HepG2 (cell line): ENCODE measurements around the gene NRBP1. TPM values are rescaled to one million over a fixed set of nuclear protein-coding genes. Genes with fewer than 3 reads are reported as not detected.

ENCODE experiments used
- ATF7 ChIP-seq, 2 experiments: fragments of 450-650 bp in 1 of 2; sonication (generic) in 1 of 2; formaldehyde crosslinking in 1 of 2; IDR thresholded peaks; 2 replicates each; pipeline versions ENCODE4 v1.4.0 to v1.6.1; 2016 to 2020; ENCODE audit warnings: antibody characterized with exemption in 1 of 2, mild to moderate bottlenecking in 1 of 2, missing genetic modification reagents in 1 of 2
- E2F5 ChIP-seq: sonication (generic); formaldehyde crosslinking; conservative IDR thresholded peaks from 2 replicates; pipeline ENCODE4 v1.4.0; 2020; ENCODE audit warnings: missing genetic modification reagents
- MLLT10 ChIP-seq: sonication (generic); formaldehyde crosslinking; IDR thresholded peaks from 2 replicates; pipeline ENCODE4 v1.4.0; 2020; ENCODE audit warnings: missing genetic modification reagents
- NFKB2 ChIP-seq: sonication (generic); formaldehyde crosslinking; IDR thresholded peaks from 2 replicates; pipeline ENCODE4 v1.4.0; 2020; ENCODE audit warnings: missing genetic modification reagents, borderline replicate concordance
- PAF1 ChIP-seq: IDR thresholded peaks from 2 replicates; pipeline ENCODE4 v1.6.1; 2016; ENCODE audit warnings: missing genetic modification reagents, missing compliant biosample characterization
- RARA ChIP-seq: IDR thresholded peaks from 2 replicates; pipeline ENCODE4 v1.6.1; 2016; ENCODE audit warnings: missing genetic modification reagents, missing compliant biosample characterization
- REXO4 ChIP-seq: sonication (generic); formaldehyde crosslinking; IDR thresholded peaks from 2 replicates; pipeline ENCODE4 v1.8.0; 2022; ENCODE audit warnings: missing genetic modification reagents, mild to moderate bottlenecking, borderline replicate concordance
- SAP130 ChIP-seq: IDR thresholded peaks from 2 replicates; pipeline ENCODE4 v1.6.1; 2016; ENCODE audit warnings: low read depth
- SKIL ChIP-seq: sonication (generic); formaldehyde crosslinking; IDR thresholded peaks from 2 replicates; pipeline ENCODE4 v1.8.0; 2022; ENCODE audit warnings: missing genetic modification reagents, mild to moderate bottlenecking, moderate library complexity, borderline replicate concordance
- SMC3 ChIP-seq: IDR thresholded peaks from 2 replicates; pipeline ENCODE4 v1.6.1; 2011; ENCODE audit warnings: low read length, improper control_type of control experiment
- TRIM22 ChIP-seq: fragments of 450-650 bp; IDR thresholded peaks from 2 replicates; pipeline ENCODE4 v1.6.1; 2017
- TSC22D2 ChIP-seq: sonication (generic); formaldehyde crosslinking; IDR thresholded peaks from 2 replicates; pipeline ENCODE4 v1.5.1; 2020; ENCODE audit warnings: missing genetic modification reagents, mild to moderate bottlenecking, borderline replicate concordance
- ZBTB14 ChIP-seq: sonication (generic); formaldehyde crosslinking; IDR thresholded peaks from 2 replicates; pipeline ENCODE4 v1.4.0; 2020; ENCODE audit warnings: missing genetic modification reagents
- ZBTB43 ChIP-seq: sonication (generic); formaldehyde crosslinking; conservative IDR thresholded peaks from 2 replicates; pipeline ENCODE4 v1.4.0; 2020; ENCODE audit warnings: missing genetic modification reagents
- ZEB1 ChIP-seq: IDR thresholded peaks from 2 replicates; pipeline ENCODE4 v1.6.1; 2012; ENCODE audit warnings: mild to moderate bottlenecking, low read depth, inconsistent platforms; ENCODE audit not compliant: insufficient replicate concordance
- ZNF362 ChIP-seq: sonication (generic); formaldehyde crosslinking; IDR thresholded peaks from 2 replicates; pipeline ENCODE4 v1.4.0; 2020; ENCODE audit warnings: missing genetic modification reagents, mild to moderate bottlenecking, borderline replicate concordance
- ZNF382 ChIP-seq: sonication (generic); formaldehyde crosslinking; IDR thresholded peaks from 2 replicates; pipeline ENCODE4 v1.5.0; 2020; ENCODE audit warnings: missing genetic modification reagents, mild to moderate bottlenecking, borderline replicate concordance
- ZNF709 ChIP-seq: sonication (generic); formaldehyde crosslinking; IDR thresholded peaks from 2 replicates; pipeline ENCODE4 v1.5.0; 2020; ENCODE audit warnings: mild to moderate bottlenecking, missing genetic modification reagents
- ZNF746 ChIP-seq: sonication (generic); formaldehyde crosslinking; IDR thresholded peaks from 2 replicates; pipeline ENCODE4 v1.8.0; 2022; ENCODE audit warnings: mild to moderate bottlenecking, missing genetic modification reagents
- ZNF841 ChIP-seq: sonication (generic); formaldehyde crosslinking; IDR thresholded peaks from 2 replicates; pipeline ENCODE4 v1.8.1; 2023; ENCODE audit warnings: missing genetic modification reagents, borderline replicate concordance
- polyA plus RNA-seq, 8 experiments: library from polyadenylated mRNA; depleted of rRNA in 3 of 8; stranded (reverse) in 7 of 8; unstranded in 1 of 8; fragments of >200 nt; fragmentation: Illumina TruSeq in 4 of 8; extraction: Trizol in 4 of 8; gene quantifications; 2 replicates each; pipeline versions ENCODE4 v1.2.1 to v1.2.3, GENCODE V29; 2011 to 2016; ENCODE audit warnings: low read depth in 4 of 8, missing spikeins in 1 of 8, mixed read lengths in 1 of 8; ENCODE audit not compliant: insufficient read depth in 1 of 8
- total RNA-seq, 5 experiments: library from RNA; depleted of rRNA; stranded (reverse); fragments of >200 nt; fragmentation: Illumina TruSeq; extraction: Trizol; gene quantifications; 2 replicates each; pipeline ENCODE4 v1.2.3, GENCODE V29; 2016; ENCODE audit warnings: low read depth in 1 of 5

NRBP1 gene
- total and polyA plus RNA-seq, 2 of the 13 experiments (the other 11 are each of a cell fraction or from before 2014, with no cell fraction given) = 165 to 240 TPM

- TF ChIP-seq SMC3 (no peak), RARA (CRISPR knock-in tag) (0 out of 2 replicates have a peak, but pooled peaks have one; percentile 31), ZNF841 (no peak), MLLT10 (CRISPR knock-in tag) (no peak), TRIM22 (no peak), ZNF746 (CRISPR knock-in tag) (no peak; the same call in 1 of the 2 replicates), SKIL (CRISPR knock-in tag) (peak; percentile 50), REXO4 (CRISPR knock-in tag) (no peak), E2F5 (CRISPR knock-in tag) (no peak), ZNF709 (CRISPR knock-in tag) (peak; percentile 71; the same call in 1 of the 2 replicates), TSC22D2 (CRISPR knock-in tag) (0 out of 2 replicates have a peak, but pooled peaks have one; percentile 28), PAF1 (CRISPR knock-in tag) (no peak), ZNF382 (CRISPR knock-in tag) (no peak), SAP130 (peak; percentile 92), ZNF362 (CRISPR knock-in tag) (no peak; the same call in none of the 2 replicates), ZBTB14 (CRISPR knock-in tag) (0 out of 2 replicates have a peak, but pooled peaks have one; percentile 6), NFKB2 (CRISPR knock-in tag) (peak; percentile 94), ATF7 (IDR thresholded peaks at IDR 0.05) (no peak), ATF7 (CRISPR knock-in tag; IDR thresholded peaks at IDR 0.05) (no peak; the same call in 1 of the 2 replicates), ZEB1 (peak; percentile 50), ZBTB43 (peak; percentile 62)
Measured at GRCh38 chr2:27428213-27428977, at the start of gene NRBP1 (continued).
